HL-60/S4 treated with retinoic acid at 250 ng/mL for 4 days and 3 days (cell line): ENCODE data around the gene ALDOC.
"Not testable (repeated sequence)": the region's sequence is repeated elsewhere in the genome, so short reads cannot be mapped to it uniquely, and the experiment has no call there.

Experiments
- in situ Hi-C: fragments of 300-500 bp; cut with MboI; formaldehyde crosslinking; loops from 2 replicates; pipeline ENCODE4 v1.7.0; 2022; ENCODE audit warnings: low sequenced_read_pairs

The ALDOC gene

DNA sequence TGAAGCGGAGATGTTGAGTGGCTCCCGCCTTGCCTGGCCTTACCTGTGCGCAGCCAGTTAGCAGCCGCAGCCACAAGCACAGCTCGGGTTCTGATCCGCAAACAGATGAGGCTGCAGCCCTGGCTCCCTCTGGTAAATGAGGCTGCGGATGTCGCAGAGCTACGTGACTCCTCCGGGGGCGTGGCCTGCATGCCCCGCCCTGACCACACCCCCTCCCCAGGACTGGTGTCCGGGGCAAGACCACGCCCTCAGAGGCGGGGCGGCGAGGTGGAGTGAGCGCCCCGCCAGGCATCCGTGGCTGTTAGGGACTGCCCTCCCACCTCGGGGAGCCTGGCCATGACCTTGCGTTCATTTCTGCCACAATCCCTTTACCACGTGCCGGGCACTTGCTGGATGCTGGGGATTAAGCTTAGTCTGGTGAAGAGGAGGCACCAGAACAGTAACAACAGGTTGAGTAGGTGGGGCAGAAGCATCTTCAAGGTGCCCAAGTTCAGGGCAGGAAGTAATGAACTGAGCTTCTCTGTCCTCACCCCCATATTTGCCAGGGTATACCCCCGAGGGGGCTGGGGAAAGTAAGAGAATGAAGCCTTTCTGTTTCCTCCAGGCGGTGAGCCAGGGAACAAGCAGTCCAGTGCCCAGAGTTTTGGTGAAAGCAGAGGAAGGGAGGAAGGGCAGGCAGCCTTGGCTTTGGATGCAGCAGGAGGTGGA is at the start of gene ALDOC:
Gene ALDOC, minus strand, starts transcription at position 138 of the 708 bp plus-strand sequence. CDS start 1,363 bp downstream, outside the sequence.
- in situ Hi-C loops, result no loop called here

GRCh38 chr17:28624148-28624547 is 47.5 kb upstream of the ALDOC start:
- in situ Hi-C loops, result no loop called here

GRCh38 chr17:28623696-28624095 is 47.0 kb upstream of the ALDOC start:
- in situ Hi-C loops, result no loop called here

- in situ Hi-C loops, result no loop called here
Measured at GRCh38 chr17:28622186-28622585, 45.5 kb upstream of the ALDOC start.

DNA sequence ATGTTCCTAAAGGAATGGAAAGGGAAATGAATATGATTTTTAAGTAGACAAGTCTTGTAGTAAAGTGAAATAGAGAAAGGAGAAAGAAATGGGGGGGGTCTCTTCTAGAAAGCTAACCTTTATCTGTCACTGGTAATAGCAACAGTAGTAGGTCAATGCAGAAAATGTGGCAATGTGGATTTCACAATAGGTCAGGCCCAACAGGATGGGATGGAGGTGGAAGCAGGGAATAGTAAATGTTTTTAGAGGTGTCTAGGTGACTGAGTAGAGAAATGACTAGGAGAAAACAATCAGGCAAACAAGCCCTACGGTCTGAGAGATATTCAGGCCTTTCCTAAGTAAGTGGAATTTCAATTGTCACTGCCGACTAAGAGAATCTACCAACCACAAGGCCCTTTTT is 43.3 kb upstream of the ALDOC start:
- in situ Hi-C loops, result no loop called here

DNA sequence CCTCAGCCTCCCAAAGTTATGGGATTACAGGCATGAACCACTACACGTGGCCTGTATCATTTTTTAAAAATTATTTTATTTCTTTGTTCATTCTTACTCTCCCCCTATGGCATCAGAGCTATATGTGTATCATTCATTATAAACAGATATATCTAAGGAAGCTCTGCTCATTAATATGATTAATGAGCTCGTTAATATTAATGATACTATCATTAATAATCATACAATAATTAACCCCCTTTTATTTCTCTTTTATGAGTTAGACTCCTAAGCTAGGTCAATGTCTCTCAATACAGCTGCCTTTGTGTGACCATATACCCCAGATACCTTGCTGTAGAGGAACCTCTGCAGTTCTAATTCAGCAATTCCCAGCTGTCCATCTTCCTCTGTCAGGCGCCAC is 41.8 kb upstream of the ALDOC start:
- in situ Hi-C loops, result no loop called here

DNA sequence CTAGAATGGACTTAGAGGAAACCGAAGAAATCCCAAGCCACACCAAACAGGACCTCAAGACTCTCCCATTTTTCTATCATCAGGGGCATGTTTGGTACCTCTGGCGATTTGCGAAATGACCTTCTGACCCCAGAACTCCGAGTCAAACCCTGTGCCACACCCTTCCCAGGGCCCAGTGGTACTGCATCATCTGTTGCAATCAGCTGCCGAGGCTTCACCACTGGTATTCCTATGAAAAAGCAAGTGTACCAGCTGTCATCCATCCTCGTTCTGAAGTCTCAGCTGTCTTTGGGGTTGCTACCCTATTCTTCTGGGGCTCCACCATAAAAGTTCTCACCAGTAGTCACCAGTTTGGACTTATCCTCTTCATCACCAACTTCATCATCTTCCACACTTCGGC is 39.6 kb upstream of the ALDOC start:
- in situ Hi-C loops, result no loop called here

DNA sequence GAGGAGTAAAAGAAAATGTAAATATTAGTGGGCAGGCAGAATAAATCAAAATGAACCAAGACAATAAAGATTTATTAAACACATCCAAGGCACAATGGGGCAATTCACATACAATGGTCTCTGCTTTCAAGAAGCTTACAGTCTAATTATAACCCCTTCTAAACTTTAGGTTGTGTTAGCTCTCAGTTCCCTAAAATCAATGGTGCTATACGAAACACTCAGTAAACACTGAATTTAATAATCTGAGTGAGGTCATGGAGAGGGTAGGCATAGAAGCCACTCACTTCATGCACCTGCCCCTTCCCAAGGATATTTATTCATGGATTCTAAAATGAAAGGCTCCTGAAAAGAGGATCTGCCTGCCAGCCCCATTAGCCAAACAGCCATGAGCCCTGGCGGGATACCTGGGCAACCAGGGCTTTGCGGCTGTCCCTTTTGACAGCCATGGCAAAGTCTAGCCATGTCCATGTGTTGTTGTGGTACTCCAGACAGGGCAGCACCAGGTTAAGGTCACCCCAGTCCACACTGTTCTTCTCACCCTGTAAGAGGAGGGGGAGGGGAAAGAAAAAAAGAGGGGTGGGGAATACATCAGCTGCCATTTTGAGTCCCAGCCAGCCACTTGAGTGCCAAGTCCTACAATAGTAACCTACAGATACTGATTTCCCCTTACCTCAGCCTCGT is 38.7 kb upstream of the ALDOC start:
- in situ Hi-C loops, result no loop called here

- in situ Hi-C loops, result no loop called here
Measured at GRCh38 chr17:28613931-28614381, 37.3 kb upstream of the ALDOC start, which contains the start of gene RSKR. RSKR (minus strand) TSS chr17:28614185; CDS start chr17:28614161, 24 bp downstream.

GRCh38 chr17:28612936-28613872 is 36.5 kb upstream of the ALDOC start:
- in situ Hi-C loops, result no loop called here

- in situ Hi-C loops, result no loop called here
Measured at GRCh38 chr17:28612531-28612930, 35.8 kb upstream of the ALDOC start.

DNA sequence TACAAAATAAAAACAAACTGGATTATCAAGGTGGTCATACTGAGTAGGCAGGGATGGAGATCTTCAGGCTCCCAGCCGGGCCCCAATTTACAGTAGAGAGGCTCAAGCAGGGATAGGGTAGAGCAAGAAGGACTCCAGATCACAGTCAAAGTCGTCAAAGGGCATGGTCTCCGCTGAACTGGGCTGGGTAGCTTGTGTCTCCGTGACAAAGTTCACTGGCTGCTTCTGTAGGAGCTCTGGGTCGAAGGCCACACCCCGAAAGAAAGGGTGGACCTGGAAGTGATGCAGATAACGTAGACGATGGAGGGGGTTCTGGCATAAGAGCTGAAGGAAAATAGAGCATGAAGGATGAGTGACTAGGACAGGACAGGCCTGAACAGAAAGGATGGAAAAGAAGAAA is 33.7 kb upstream of the ALDOC start:
- in situ Hi-C loops, result no loop called here

DNA sequence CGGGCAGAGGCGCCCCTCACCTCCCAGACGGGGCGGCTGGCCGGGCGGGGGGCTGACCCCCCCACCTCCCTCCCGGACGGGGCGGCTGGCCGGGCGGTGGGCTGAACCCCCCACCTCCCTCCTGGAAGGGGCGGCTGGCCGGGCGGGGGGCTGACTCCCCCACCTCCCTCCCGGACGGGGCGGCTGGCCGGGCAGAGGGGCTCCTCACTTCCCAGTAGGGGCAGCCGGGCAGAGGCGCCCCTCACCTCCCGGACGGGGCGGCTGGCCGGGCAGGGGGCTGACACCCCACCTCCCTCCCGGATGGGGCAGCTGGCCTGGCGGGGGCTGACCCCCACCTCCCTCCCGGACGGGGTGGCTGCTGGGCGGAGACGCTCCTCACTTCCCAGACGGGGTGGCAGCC is 27.3 kb upstream of the ALDOC start:
- in situ Hi-C loops, result not testable (repeated sequence)

- in situ Hi-C loops, result no loop called here
Measured at GRCh38 chr17:28599311-28600184, 22.9 kb upstream of the ALDOC start.

DNA sequence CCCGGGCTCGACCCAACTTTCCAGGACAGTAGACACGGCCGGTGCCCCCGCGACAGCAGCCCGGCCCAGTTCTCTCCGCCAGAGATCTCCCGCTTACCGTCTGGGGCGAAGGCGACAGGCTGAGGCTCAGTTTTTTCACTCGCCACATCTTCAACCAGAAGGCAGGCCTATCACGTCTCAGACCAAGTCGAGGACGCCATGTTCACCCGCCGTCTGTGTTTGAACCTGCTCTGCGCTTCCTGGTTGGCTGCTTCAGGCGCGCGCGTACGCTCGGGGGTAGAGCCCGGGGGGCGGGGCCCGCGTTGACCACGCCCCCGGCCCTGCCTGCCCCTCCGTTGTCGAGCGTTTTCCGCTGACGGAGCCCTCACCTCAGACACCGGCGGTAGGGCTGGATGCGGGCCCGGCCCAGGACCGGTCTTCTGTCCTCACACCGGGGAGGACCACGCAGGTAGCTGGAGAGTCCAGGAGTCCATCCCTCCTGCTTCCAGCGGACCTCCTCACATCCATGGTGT is 22.2 kb upstream of the ALDOC start, which contains the start of gene SPAG5:
Gene SPAG5, minus strand, starts transcription at position 227 of the 512 bp plus-strand sequence. Its CDS starts 79 bp downstream, at position 148.
- in situ Hi-C loops, result no loop called here

DNA sequence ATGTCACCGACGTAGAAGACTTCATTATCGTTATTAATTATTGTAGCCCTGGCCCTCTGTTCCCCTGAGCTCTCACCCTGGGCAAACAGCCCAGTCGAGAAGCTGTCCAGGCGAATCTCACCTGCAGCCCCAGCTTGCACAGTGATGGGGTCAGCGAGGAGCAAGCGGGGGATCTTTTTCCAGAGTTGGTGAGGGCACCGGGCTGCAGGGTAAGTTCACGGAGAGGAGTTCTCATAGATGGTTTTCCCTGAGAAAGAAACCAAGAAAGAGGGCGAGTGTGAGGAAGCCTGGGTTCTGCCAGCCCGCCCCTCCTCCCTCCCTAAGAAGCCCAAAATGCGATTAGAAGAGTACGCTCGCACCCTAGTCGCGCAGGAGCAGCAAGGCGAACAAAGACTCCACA is 21.7 kb upstream of the ALDOC start:
- in situ Hi-C loops, result no loop called here

- in situ Hi-C loops, result no loop called here
Measured at GRCh38 chr17:28597606-28598383, 21.1 kb upstream of the ALDOC start.

- in situ Hi-C loops, result no loop called here
Measured at GRCh38 chr17:28592260-28592659, 15.6 kb upstream of the ALDOC start.

DNA sequence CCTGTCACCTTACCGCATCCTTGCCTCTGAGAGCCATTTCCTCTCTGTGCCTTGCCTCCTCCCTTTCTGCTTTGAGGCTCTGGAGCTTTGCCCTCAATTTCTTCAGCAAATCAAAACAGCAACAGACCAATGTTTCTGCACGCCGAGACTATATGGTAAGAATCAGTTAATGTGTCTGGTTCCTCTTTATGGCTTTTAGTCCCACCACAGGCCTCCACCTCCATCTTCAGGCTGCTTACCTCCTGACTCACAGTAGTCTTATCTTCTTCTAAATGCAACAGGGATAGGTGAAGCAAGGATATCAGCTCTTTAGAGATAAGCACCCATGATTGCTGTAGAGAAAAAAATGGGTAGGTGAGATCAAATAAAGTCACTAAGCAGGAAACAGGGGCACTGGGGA is 9.2 kb upstream of the ALDOC start:
- in situ Hi-C loops, result no loop called here
